CD14-positive monocyte (primary cell): ENCODE results near the gene RPL27. TPM values are rescaled to one million over a fixed set of nuclear protein-coding genes. Genes with fewer than 3 reads are reported as not detected.

Experiments used
- DNase-seq, 3 donors: peaks; one replicate each; pipeline ENCODE4 v3.0.0-alpha.2; 2011 to 2022
- H2AFZ ChIP-seq: 2 replicates; pipeline ENCODE4 v1.6.0; 2012; ENCODE audit warnings: mild to moderate bottlenecking, low read depth, low read length, inconsistent platforms; ENCODE audit not compliant: insufficient read depth, poor library complexity, severe bottlenecking
- H3K27ac ChIP-seq, 2 donors: 1 replicate in 1 of 2; 2 replicates in 1 of 2; pipeline ENCODE4 v1.5.1; 2012 to 2013; ENCODE audit warnings: low read length in 2 of 2, control low read depth in 1 of 2, inconsistent platforms in 1 of 2, low read depth in 1 of 2, mild to moderate bottlenecking in 1 of 2
- H3K27me3 ChIP-seq, 2 donors: one replicate each; pipeline versions ENCODE4 v1.6.0 to v1.6.1; 2011 to 2013; ENCODE audit warnings: low read length in 2 of 2; ENCODE audit not compliant: control insufficient read depth in 2 of 2, insufficient read depth in 2 of 2
- H3K36me3 ChIP-seq, 2 donors: replicated peaks in 1 of 2; 1 replicate in 1 of 2; 2 replicates in 1 of 2; pipeline versions ENCODE4 v1.5.1 to v1.6.1; 2012 to 2013; ENCODE audit warnings: low read length in 2 of 2, control low read depth in 1 of 2, inconsistent platforms in 1 of 2, mild to moderate bottlenecking in 1 of 2; ENCODE audit not compliant: insufficient read depth in 2 of 2, control insufficient read depth in 1 of 2
- H3K4me1 ChIP-seq, 2 donors: 1 replicate in 1 of 2; 2 replicates in 1 of 2; pipeline versions ENCODE4 v1.5.1 to v1.6.1; 2012 to 2013; ENCODE audit warnings: low read length in 2 of 2, control low read depth in 1 of 2, inconsistent platforms in 1 of 2, mild to moderate bottlenecking in 1 of 2, moderate library complexity in 1 of 2; ENCODE audit not compliant: insufficient read depth in 2 of 2, control insufficient read depth in 1 of 2
- H3K4me2 ChIP-seq: replicated peaks from 2 replicates; pipeline ENCODE3; 2012; ENCODE audit warnings: low read length, moderate library complexity, mild to moderate bottlenecking; ENCODE audit not compliant: poor library complexity, severe bottlenecking; ENCODE audit errors: extremely low read depth
- H3K4me3 ChIP-seq, 3 experiments: fragments of 200-600 bp in 1 of 3; sonication (generic) in 1 of 3; replicated peaks in 1 of 3; 1 replicate in 2 of 3; 2 replicates in 1 of 3; pipeline ENCODE4 v1.5.1; 2011 to 2013; ENCODE audit warnings: low read length in 3 of 3, mild to moderate bottlenecking in 3 of 3, control low read depth in 2 of 3, low read depth in 2 of 3, inconsistent platforms in 1 of 3, moderate library complexity in 1 of 3
- H3K79me2 ChIP-seq: 2 replicates; pipeline ENCODE4 v1.6.0; 2012; ENCODE audit warnings: mild to moderate bottlenecking, control low read depth, inconsistent platforms, low read length, moderate library complexity; ENCODE audit not compliant: insufficient read depth
- H3K9ac ChIP-seq: 2 replicates; pipeline ENCODE4 v1.6.0; 2017; ENCODE audit warnings: low read length, mild to moderate bottlenecking; ENCODE audit not compliant: insufficient read depth, poor library complexity, severe bottlenecking
- H3K9me3 ChIP-seq, 2 donors: replicated peaks in 1 of 2; 1 replicate in 1 of 2; 2 replicates in 1 of 2; pipeline versions ENCODE4 v1.5.1 to v1.6.1; 2012 to 2013; ENCODE audit warnings: low read length in 2 of 2, control low read depth in 1 of 2; ENCODE audit not compliant: control insufficient read depth in 1 of 2, insufficient read depth in 1 of 2
- H4K20me1 ChIP-seq: 2 replicates; pipeline ENCODE4 v1.6.0; 2012; ENCODE audit warnings: mild to moderate bottlenecking, low read length, control low read depth, moderate library complexity; ENCODE audit not compliant: insufficient read depth
- H3K27ac Mint-ChIP-seq, 7 donors: one replicate each; pipeline ENCODE4 v1.8.0; 2020; ENCODE audit warnings: mild to moderate bottlenecking in 7 of 7, mixed read lengths in 7 of 7, moderate library complexity in 6 of 7, inconsistent platforms in 2 of 7
- H3K27me3 Mint-ChIP-seq, 3 donors: one replicate each; pipeline ENCODE4 v1.8.0; 2021 to 2022; ENCODE audit warnings: low read depth in 3 of 3, mild to moderate bottlenecking in 3 of 3, mixed read lengths in 3 of 3, moderate library complexity in 3 of 3, inconsistent platforms in 1 of 3
- H3K36me3 Mint-ChIP-seq, 2 donors: one replicate each; pipeline ENCODE4 v1.8.0; 2020; ENCODE audit warnings: mixed read lengths in 2 of 2, inconsistent platforms in 1 of 2, mild to moderate bottlenecking in 1 of 2
- H3K4me1 Mint-ChIP-seq: one replicate; pipeline ENCODE4 v1.8.0; 2020; ENCODE audit warnings: mild to moderate bottlenecking, mixed read lengths
- H3K4me3 Mint-ChIP-seq, 2 donors: one replicate each; pipeline ENCODE4 v1.8.0; 2020; ENCODE audit warnings: mild to moderate bottlenecking in 2 of 2, mixed read lengths in 2 of 2, moderate library complexity in 1 of 2
- H3K9me3 Mint-ChIP-seq, 7 donors: one replicate each; pipeline ENCODE4 v1.8.0; 2020 to 2022; ENCODE audit warnings: mixed read lengths in 7 of 7, mild to moderate bottlenecking in 6 of 7, moderate library complexity in 6 of 7, inconsistent platforms in 2 of 7
- CTCF ChIP-seq: fragments of 200-600 bp; IDR thresholded peaks from one replicate; pipeline ENCODE4 v1.8.0; 2022; ENCODE audit warnings: antibody characterized with exemption, mild to moderate bottlenecking
- WGBS: methylation state at CpG from one replicate; pipeline ENCODE4 v1.1.5; 2013; ENCODE audit warnings: missing lambda C conversion rate; ENCODE audit not compliant: insufficient coverage; 5-methylcytosine and 5-hydroxymethylcytosine counted together
- intact Hi-C, 2 donors: fragments of 100-400 bp; cut with micrococcal nuclease; formaldehyde crosslinking; loops; one replicate each; pipeline versions ENCODE4 v1.15.0 to v1.15.1; 2023
- polyA plus RNA-seq, 3 donors: library from polyadenylated mRNA; depleted of rRNA in 1 of 3; unstranded in 2 of 3; stranded (reverse) in 1 of 3; fragments of 300-500 nt in 2 of 3; fragments of >200 nt in 1 of 3; fragmentation: Illumina TruSeq in 2 of 3; gene quantifications; 1 replicate in 2 of 3; 2 replicates in 1 of 3; pipeline ENCODE4 v1.2.3, GENCODE V29; 2012 to 2021

RPL27 gene
- polyA plus RNA-seq, 3 donors: 1,073 to 2,156 (median 1,232) TPM

GRCh38 chr17:42953669-42954068, 44.5 kb upstream of the RPL27 start:
- no peak for DNase-seq
- no peaks in the 10 kb centered on the region for H3K9me3 Mint-ChIP-seq
- no peaks in the 10 kb centered on the region for H3K4me1 Mint-ChIP-seq
- Histone ChIP-seq H3K79me2 (no peaks in the 10 kb centered on the region), H3K4me1 (no peaks in the 10 kb centered on the region), H3K9ac (no peak overlapping the region), H4K20me1 (no peaks in the 10 kb centered on the region), H3K4me2 (no peak overlapping the region), H3K27ac (no peak overlapping the region), H3K9me3 (no peaks in the 10 kb centered on the region), H3K27me3 (no peaks in the 10 kb centered on the region), H3K36me3 (peaks cover 68 to 91% of the 10 kb centered on the region in 2 donors), H3K4me3 (no peak overlapping the region), H2AFZ (no peak overlapping the region)
- H3K27ac Mint-ChIP-seq: peak overlapping the region in 1 of 7 donors; percentile 40
- WGBS: no CpG with 5 or more reads among the region's 1 CpG
- no peak for TF ChIP-seq CTCF
- no peak overlapping the region for H3K4me3 Mint-ChIP-seq
- intact Hi-C loops: no loop called here
- peaks cover 0 to 2% (median 2%) of the 10 kb centered on the region in 3 donors for H3K27me3 Mint-ChIP-seq
- peaks cover 71 to 91% of the 10 kb centered on the region in 2 donors for H3K36me3 Mint-ChIP-seq

- no peaks in the 10 kb centered on the region for H3K9me3 ChIP-seq
- WGBS: 0% methylated on average over 19 of the region's 43 CpGs
- H3K4me1 ChIP-seq: peaks cover 9 to 10% of the 10 kb centered on the region in 2 donors
- no peaks in the 10 kb centered on the region for H3K27me3 ChIP-seq
- Mint-ChIP-seq H3K9me3 (peaks cover 0 to 2% (median 0%) of the 10 kb centered on the region in 7 donors), H3K27me3 (no peaks in the 10 kb centered on the region), H3K4me3 (peak within 1 kb of the TSS; percentile 93 to 98), H3K36me3 (peaks cover 26 to 27% of the 10 kb centered on the region in 2 donors), H3K4me1 (peaks cover 16% of the 10 kb centered on the region), H3K27ac (peak within 1 kb of the TSS; percentile 86 to 96 (median 93))
- TF ChIP-seq CTCF: no peak
- peak within 1 kb of the TSS; percentile 45 to 86 (median 80) for H3K4me3 ChIP-seq
- H3K4me2 ChIP-seq: peak within 1 kb of the TSS; percentile 95
- H3K9ac ChIP-seq: peak within 1 kb of the TSS; percentile 69
- intact Hi-C loops: no loop called here
- H3K79me2 ChIP-seq: peaks cover 7% of the 10 kb centered on the region
- H3K27ac ChIP-seq: peak within 1 kb of the TSS; percentile 58 to 75
- DNase-seq: peak; percentile 87 to 92 (median 89)
- peaks cover 18 to 35% of the 10 kb centered on the region in 2 donors for H3K36me3 ChIP-seq
- no peaks in the 10 kb centered on the region for H4K20me1 ChIP-seq
- peak within 1 kb of the TSS; percentile 85 for H2AFZ ChIP-seq
These were observed 33.9 kb upstream of the RPL27 start, which contains the start of gene AARSD1 for GRCh38 chr17:42964161-42964932. TSS of gene AARSD1 (minus strand) at chr17:42964454. CDS start at chr17:42964440, 14 bp downstream.
